ENCODE data around the gene SRPK2. TPM values are rescaled to one million over a fixed set of nuclear protein-coding genes. Genes with fewer than 3 reads are reported as not detected.

SRPK2 gene
- total RNA-seq, 1 donor from 2014 or later, result 71.4 TPM

- DNase-seq (ENCODE audit: low read depth), result no peak
These were observed 161.3 kb downstream of the SRPK2 start for GRCh38 chr7:105227391-105227790.

- DNase-seq (ENCODE audit: low read depth), result peak; percentile 79
These were observed 163.7 kb downstream of the SRPK2 start for GRCh38 chr7:105224884-105225651.

- DNase-seq (ENCODE audit: low read depth), result no peak
These were observed 165.8 kb downstream of the SRPK2 start for GRCh38 chr7:105222953-105223352.

GRCh38 chr7:105219771-105220160, 169.0 kb downstream of the SRPK2 start:
- DNase-seq (ENCODE audit: low read depth), result no peak

GRCh38 chr7:105218939-105219770, 169.6 kb downstream of the SRPK2 start:
- no peak for DNase-seq (ENCODE audit: low read depth)

- DNase-seq (ENCODE audit: low read depth), result no peak
These were observed 170.5 kb downstream of the SRPK2 start for GRCh38 chr7:105218215-105218614.

GRCh38 chr7:105216786-105217185, 171.9 kb downstream of the SRPK2 start:
- DNase-seq (ENCODE audit: low read depth), result no peak

- no peak for DNase-seq (ENCODE audit: low read depth)
These were observed 172.9 kb downstream of the SRPK2 start for GRCh38 chr7:105215821-105216220.

GRCh38 chr7:105215182-105215581, 173.5 kb downstream of the SRPK2 start:
- no peak for DNase-seq (ENCODE audit: low read depth)

- DNase-seq (ENCODE audit: low read depth), result no peak
These were observed 175.1 kb downstream of the SRPK2 start for GRCh38 chr7:105213611-105214010.

GRCh38 chr7:105212212-105212611, 176.5 kb downstream of the SRPK2 start:
- DNase-seq (ENCODE audit: low read depth), result no peak

- no peak for DNase-seq (ENCODE audit: low read depth)
These were observed 178.0 kb downstream of the SRPK2 start for GRCh38 chr7:105210721-105211205.

- DNase-seq (ENCODE audit: low read depth), result no peak
These were observed 178.9 kb downstream of the SRPK2 start for GRCh38 chr7:105209870-105210269.

GRCh38 chr7:105209433-105209832, 179.3 kb downstream of the SRPK2 start:
- no peak for DNase-seq (ENCODE audit: low read depth)

- no peak for DNase-seq (ENCODE audit: low read depth)
These were observed 181.7 kb downstream of the SRPK2 start for GRCh38 chr7:105206985-105207384.

GRCh38 chr7:105205592-105206237, 183.0 kb downstream of the SRPK2 start:
- no peak for DNase-seq (ENCODE audit: low read depth)

GRCh38 chr7:105204953-105205352, 183.8 kb downstream of the SRPK2 start:
- DNase-seq (ENCODE audit: low read depth), result peak; percentile 66

- DNase-seq (ENCODE audit: low read depth), result peak; percentile 93
These were observed 184.2 kb downstream of the SRPK2 start for GRCh38 chr7:105204520-105204919.

GRCh38 chr7:105202616-105203015, 186.1 kb downstream of the SRPK2 start:
- peak; percentile 14 for DNase-seq (ENCODE audit: low read depth)

GRCh38 chr7:105199386-105199785, 189.3 kb downstream of the SRPK2 start:
- DNase-seq (ENCODE audit: low read depth), result no peak

GRCh38 chr7:105198223-105198622, 190.5 kb downstream of the SRPK2 start:
- DNase-seq (ENCODE audit: low read depth), result peak; percentile 67

- peak; percentile 69 for DNase-seq (ENCODE audit: low read depth)
These were observed 192.2 kb downstream of the SRPK2 start for GRCh38 chr7:105196473-105196872.

Data from myocyte (in vitro differentiated cells).